EH (cell line): ENCODE data around the gene TIAM2.

Experiments used
- DNase-seq: peaks from one replicate; pipeline ENCODE4 v3.0.0-alpha.2; 2015; ENCODE audit warnings: low read depth

Gene TIAM2

GRCh38 chr6:155235087-155235486, 240.0 kb downstream of the TIAM2 start:
- DNase-seq, result peak; percentile 13

- DNase-seq, result no peak
These were observed 242.5 kb downstream of the TIAM2 start for GRCh38 chr6:155237613-155238012.

- DNase-seq, result no peak
These were observed 245.9 kb downstream of the TIAM2 start for GRCh38 chr6:155240905-155241600.

GRCh38 chr6:155241966-155242365, 246.9 kb downstream of the TIAM2 start:
- DNase-seq, result no peak

- DNase-seq, result no peak
These were observed 249.3 kb downstream of the TIAM2 start for GRCh38 chr6:155244434-155244833.

- DNase-seq, result no peak
These were observed 250.1 kb downstream of the TIAM2 start for GRCh38 chr6:155245193-155245592.

- peak; percentile 76 for DNase-seq
These were observed 250.7 kb downstream of the TIAM2 start for GRCh38 chr6:155245831-155246230.

GRCh38 chr6:155246825-155247224, 251.7 kb downstream of the TIAM2 start:
- no peak for DNase-seq

- peak; percentile 88 for DNase-seq
These were observed 252.5 kb downstream of the TIAM2 start for GRCh38 chr6:155247618-155248007.

GRCh38 chr6:155248008-155249001, 253.2 kb downstream of the TIAM2 start:
- DNase-seq, result peak; percentile 76

- DNase-seq, result no peak
These were observed 255.7 kb downstream of the TIAM2 start for GRCh38 chr6:155250701-155251381.

GRCh38 chr6:155252581-155252980, 257.5 kb downstream of the TIAM2 start:
- no peak for DNase-seq

- no peak for DNase-seq
These were observed 258.2 kb downstream of the TIAM2 start for GRCh38 chr6:155253337-155253736.

GRCh38 chr6:155254139-155254538, 259.0 kb downstream of the TIAM2 start:
- DNase-seq, result no peak

- peak; percentile 56 for DNase-seq
These were observed 261.1 kb downstream of the TIAM2 start for GRCh38 chr6:155256122-155256795.

- DNase-seq, result no peak
These were observed 262.7 kb downstream of the TIAM2 start for GRCh38 chr6:155257796-155258195.

- DNase-seq, result no peak
These were observed 264.1 kb downstream of the TIAM2 start for GRCh38 chr6:155259204-155259603.

- no peak for DNase-seq
These were observed 264.8 kb downstream of the TIAM2 start for GRCh38 chr6:155259897-155260296.

GRCh38 chr6:155260686-155261085, 265.6 kb downstream of the TIAM2 start:
- no peak for DNase-seq

- DNase-seq, result no peak
These were observed 266.2 kb downstream of the TIAM2 start for GRCh38 chr6:155261111-155261900.

- DNase-seq, result no peak
These were observed 267.5 kb downstream of the TIAM2 start for GRCh38 chr6:155262655-155263054.
